ENCODE results near the gene ZAP70.
"Not testable (repeated sequence)": the region's sequence is repeated elsewhere in the genome, so short reads cannot be mapped to it uniquely, and the experiment has no call there.

ZAP70 gene

DNA sequence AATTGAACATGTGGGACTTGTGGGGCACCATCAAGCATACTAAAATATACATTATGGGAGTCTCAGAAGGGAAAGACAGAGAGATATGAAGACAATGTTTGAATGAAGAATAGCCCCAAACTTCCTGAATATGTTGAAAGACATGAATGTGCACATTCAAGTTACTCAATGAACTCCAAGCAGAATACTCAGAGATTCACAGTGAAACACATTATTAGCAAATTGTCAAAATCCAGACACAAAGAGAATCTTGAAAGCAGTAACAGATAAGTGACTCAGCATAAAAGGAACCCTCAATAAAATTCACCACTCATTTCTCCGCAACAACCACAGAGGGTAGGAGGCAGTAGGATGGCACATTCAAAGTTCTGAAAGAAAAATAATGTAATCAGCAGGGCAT is 35.1 kb upstream of the ZAP70 start:
- no peak overlapping the region for H3K4me3 ChIP-seq (ENCODE audit: low read depth, low read length)
- no peak for TF ChIP-seq CTCF (IDR thresholded peaks at IDR 0.05; ENCODE audit: borderline replicate concordance, insufficient read depth, low read depth, low read length)

DNA sequence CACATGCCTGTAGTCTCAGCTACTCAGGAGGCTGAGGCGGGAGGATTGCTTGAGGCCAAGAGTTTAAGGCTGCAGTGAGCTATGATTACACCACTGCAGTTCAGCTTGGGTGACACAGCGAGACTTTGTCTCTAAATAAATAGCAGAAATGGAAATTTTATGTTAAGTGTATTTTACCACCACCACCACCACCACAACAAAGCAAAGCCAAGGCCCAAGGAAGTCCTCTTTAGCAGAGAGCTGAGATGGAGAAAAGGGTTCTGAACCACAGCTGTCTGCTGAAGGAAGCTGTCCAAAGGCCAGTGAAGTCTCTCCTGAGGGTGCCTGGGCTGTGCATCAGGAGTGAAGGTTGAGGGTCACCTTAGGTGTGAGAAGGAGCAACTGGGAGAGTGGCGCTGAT is 26.1 kb upstream of the ZAP70 start:
- H3K4me3 ChIP-seq (ENCODE audit: low read depth, low read length), result not testable (repeated sequence)

DNA sequence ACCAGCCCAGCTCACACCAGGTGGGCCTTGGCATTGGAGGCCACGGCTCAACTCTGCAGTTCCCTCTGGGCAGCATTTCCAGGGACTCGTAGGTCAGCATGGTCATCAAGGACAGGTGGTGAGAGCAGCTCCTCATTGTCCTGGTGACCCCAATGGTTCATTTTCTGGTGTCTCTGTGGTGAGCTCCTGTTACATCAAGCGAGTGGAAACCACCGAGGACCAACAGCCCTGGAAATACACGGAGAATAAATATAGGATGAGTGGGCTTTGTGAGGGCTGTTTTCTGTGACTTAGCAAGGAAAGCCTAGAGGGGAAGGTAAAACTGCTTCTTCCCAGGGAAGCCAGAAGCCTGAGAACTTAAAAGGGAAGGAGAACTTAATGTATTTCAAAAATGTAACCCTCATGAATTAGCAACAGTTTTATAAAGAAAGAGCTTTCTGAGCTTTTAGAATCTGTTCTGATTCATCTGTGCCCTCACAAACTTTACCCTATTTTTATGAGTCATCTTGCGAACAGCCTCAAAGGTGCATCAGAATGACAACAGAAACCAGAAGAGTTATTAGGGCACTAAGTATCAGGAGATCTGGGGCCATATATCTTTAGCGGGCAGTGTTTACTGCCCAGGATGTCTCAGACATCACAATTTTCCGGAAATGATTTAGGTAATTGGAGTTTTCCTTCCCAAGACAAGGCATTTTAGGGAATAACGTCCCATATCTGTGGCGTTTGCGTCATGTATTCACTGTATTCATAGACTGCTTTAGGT is 25.1 kb upstream of the ZAP70 start:
- no peak for TF ChIP-seq CTCF (IDR thresholded peaks at IDR 0.05; ENCODE audit: borderline replicate concordance, insufficient read depth, low read depth, low read length)
- no peak overlapping the region for H3K4me3 ChIP-seq (ENCODE audit: low read depth, low read length)

DNA sequence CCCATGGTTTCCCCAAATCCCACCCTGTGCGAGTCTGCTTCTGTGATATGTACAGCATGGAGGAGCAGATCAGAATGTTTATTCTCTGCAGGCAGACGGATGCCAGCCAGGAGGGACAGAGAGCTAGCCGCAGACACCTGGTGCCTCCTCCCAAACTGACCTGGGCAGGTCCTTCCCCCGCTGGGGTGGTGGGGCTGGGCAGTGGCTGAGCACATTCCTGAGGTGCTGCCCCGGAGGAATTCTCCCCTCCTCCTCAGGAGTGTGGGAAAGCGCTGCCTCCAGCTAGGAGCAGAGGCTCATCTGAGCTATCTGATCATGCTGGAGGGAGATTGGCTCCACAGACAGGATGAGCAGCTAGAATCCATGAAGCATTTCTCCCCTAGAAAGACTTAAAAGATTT is 22.2 kb upstream of the ZAP70 start:
- no peak for TF ChIP-seq CTCF (IDR thresholded peaks at IDR 0.05; ENCODE audit: borderline replicate concordance, insufficient read depth, low read depth, low read length)
- H3K4me3 ChIP-seq (ENCODE audit: low read depth, low read length), result no peak overlapping the region

DNA sequence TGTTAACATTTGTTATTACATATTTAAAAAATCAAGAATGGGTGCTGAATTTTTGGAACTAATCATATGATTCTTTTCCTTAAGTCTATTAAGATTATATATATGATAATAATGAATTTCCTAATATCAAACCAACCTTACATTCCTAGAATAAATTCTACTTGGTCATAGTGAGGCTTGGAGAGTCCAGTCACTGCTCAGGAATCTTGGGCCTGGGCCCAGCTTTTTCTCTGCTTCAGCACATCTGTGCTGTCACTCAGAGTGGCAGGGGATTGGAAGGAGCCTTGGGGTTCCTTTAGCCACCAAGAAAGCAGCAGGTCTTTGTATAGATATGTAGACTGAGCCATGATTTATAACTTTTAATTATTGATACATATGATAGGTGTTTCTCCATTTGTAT is 19.9 kb upstream of the ZAP70 start:
- no peak for TF ChIP-seq CTCF (IDR thresholded peaks at IDR 0.05; ENCODE audit: borderline replicate concordance, insufficient read depth, low read depth, low read length)
- H3K4me3 ChIP-seq (ENCODE audit: low read depth, low read length), result no peak overlapping the region

DNA sequence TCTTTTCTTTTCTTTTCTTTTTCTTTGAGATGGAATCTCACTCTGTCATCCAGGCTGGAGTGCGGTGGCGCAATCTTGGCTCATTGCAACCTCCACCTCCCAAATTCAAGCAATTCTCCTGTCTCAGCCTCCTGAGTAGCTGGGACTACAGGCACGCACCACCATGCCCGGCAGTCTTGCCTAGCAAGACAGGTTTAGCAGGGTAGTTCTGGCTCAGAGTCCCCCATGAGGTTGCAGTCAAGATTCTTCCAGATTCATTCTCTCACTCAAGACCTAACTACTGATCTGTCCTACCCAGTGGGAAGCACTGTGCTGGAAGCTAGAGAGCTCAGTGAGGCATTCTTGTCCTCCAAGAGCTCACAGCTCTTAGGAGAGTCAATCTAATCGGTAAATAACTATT is 17.6 kb upstream of the ZAP70 start:
- no peak for TF ChIP-seq CTCF (IDR thresholded peaks at IDR 0.05; ENCODE audit: borderline replicate concordance, insufficient read depth, low read depth, low read length)
- H3K4me3 ChIP-seq (ENCODE audit: low read depth, low read length), result no peak overlapping the region

DNA sequence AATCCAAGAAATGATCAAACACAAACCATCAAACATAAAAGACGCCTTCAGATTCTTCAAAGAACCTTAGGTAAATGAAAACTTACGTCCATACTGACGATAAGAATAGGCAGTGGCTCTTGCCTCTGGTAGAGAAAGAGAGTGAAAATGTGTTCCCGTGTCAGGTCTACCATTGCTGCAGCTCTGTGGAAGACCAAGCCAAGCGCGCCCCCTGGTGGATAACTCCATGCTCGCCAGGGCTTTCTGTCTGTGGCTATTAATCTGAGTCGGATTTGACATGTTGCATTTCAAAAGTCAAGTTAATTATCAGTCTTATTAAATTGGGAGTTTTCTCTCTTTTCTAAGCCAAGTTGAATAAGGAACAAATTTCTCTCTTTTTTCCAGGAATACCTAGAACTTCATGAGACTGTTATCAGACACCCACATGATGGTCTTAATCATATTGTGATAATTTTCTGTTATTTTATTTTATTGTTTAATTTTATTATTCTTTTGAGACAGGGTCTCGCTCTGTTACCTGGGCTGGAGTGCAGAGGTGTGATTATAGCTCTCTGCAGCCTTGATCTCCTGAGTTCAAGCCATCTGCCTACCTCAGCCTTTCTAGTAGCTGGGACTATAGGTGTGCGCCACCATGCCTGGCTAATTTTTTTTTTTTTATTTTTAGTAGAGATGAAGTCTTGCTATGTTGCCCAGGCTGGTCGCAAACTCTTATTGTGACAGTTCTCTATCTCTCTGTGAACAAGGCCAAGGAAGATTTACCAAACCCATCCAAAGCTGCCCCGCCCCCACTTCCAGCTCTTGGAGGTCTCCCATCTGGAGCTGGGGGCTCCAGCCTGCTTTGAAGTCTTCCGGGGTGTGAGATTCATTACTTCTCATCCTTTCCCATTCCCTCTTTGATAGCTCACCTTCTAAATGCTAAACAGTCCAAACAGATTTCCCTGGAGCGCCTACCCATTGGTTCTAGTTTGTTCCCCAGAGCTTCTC is 15.8 kb upstream of the ZAP70 start:
- no peak overlapping the region for H3K4me3 ChIP-seq (ENCODE audit: low read depth, low read length)
- TF ChIP-seq CTCF (IDR thresholded peaks at IDR 0.05; ENCODE audit: borderline replicate concordance, insufficient read depth, low read depth, low read length), result peak; percentile 77; the same call in 1 of the 2 replicates
